ENCODE results near the gene RAPGEF3.

RAPGEF3 gene

GRCh38 chr12:47782372-47782770 lies 23.7 kb upstream of the RAPGEF3 start:
- H3K9me3 ChIP-seq (ENCODE audit: low read depth, low read length) = no peaks in the 10 kb centered on the region
- peaks cover 25% of the 10 kb centered on the region; the same call in 1 of the 2 replicates for H3K36me3 ChIP-seq (ENCODE audit: insufficient read depth, low read length)
- no peak overlapping the region for H3K4me3 ChIP-seq
- no peak overlapping the region for H3K27ac ChIP-seq
- no peak for TF ChIP-seq EZH2 (IDR thresholded peaks at IDR 0.05)
- TF ChIP-seq POLR2AphosphoS5 (IDR thresholded peaks at IDR 0.05; ENCODE audit: borderline replicate concordance, low read depth, low read length) = no peak
- TF ChIP-seq FOXP2 (optimal IDR thresholded peaks at IDR 0.05; ENCODE audit: control extremely low read depth, extremely low read length, insufficient read depth) = no peak
- no peak for DNase-seq (ENCODE audit: low read depth, low spot score)
- H3K9ac ChIP-seq (ENCODE audit: insufficient read length) = no peak overlapping the region

- Histone ChIP-seq H3K9me3 (ENCODE audit: low read depth, low read length) (no peaks in the 10 kb centered on the region), H3K9ac (ENCODE audit: insufficient read length) (no peak overlapping the region), H3K27ac (no peak overlapping the region), H3K4me3 (no peak overlapping the region), H3K36me3 (ENCODE audit: insufficient read depth, low read length) (peaks cover 24% of the 10 kb centered on the region; the same call in 1 of the 2 replicates)
- TF ChIP-seq EZH2 (IDR thresholded peaks at IDR 0.05) (no peak), FOXP2 (optimal IDR thresholded peaks at IDR 0.05; ENCODE audit: control extremely low read depth, extremely low read length, insufficient read depth) (no peak), POLR2AphosphoS5 (IDR thresholded peaks at IDR 0.05; ENCODE audit: borderline replicate concordance, low read depth, low read length) (no peak)
- DNase-seq (ENCODE audit: low read depth, low spot score) = no peak
These were observed 23.0 kb upstream of the RAPGEF3 start for GRCh38 chr12:47781479-47782371.

GRCh38 chr12:47779943-47780504 lies 21.3 kb upstream of the RAPGEF3 start:
- H3K4me3 ChIP-seq = no peak overlapping the region
- H3K9ac ChIP-seq (ENCODE audit: insufficient read length) = no peak overlapping the region
- DNase-seq (ENCODE audit: low read depth, low spot score) = no peak
- no peaks in the 10 kb centered on the region for H3K9me3 ChIP-seq (ENCODE audit: low read depth, low read length)
- no peak overlapping the region for H3K27ac ChIP-seq
- H3K36me3 ChIP-seq (ENCODE audit: insufficient read depth, low read length) = peaks cover 19% of the 10 kb centered on the region; the same call in 1 of the 2 replicates
- TF ChIP-seq POLR2AphosphoS5 (IDR thresholded peaks at IDR 0.05; ENCODE audit: borderline replicate concordance, low read depth, low read length) (no peak), FOXP2 (optimal IDR thresholded peaks at IDR 0.05; ENCODE audit: control extremely low read depth, extremely low read length, insufficient read depth) (no peak), EZH2 (IDR thresholded peaks at IDR 0.05) (no peak)

- H3K36me3 ChIP-seq (ENCODE audit: insufficient read depth, low read length) = peaks cover 13% of the 10 kb centered on the region; the same call in 1 of the 2 replicates
- no peak for TF ChIP-seq FOXP2 (optimal IDR thresholded peaks at IDR 0.05; ENCODE audit: control extremely low read depth, extremely low read length, insufficient read depth)
- no peak for TF ChIP-seq POLR2AphosphoS5 (IDR thresholded peaks at IDR 0.05; ENCODE audit: borderline replicate concordance, low read depth, low read length)
- no peak for TF ChIP-seq EZH2 (IDR thresholded peaks at IDR 0.05)
- H3K9ac ChIP-seq (ENCODE audit: insufficient read length) = no peak overlapping the region
- peak; percentile 67 for DNase-seq (ENCODE audit: low read depth, low spot score)
- no peak overlapping the region for H3K27ac ChIP-seq
- no peak overlapping the region for H3K4me3 ChIP-seq
- H3K9me3 ChIP-seq (ENCODE audit: low read depth, low read length) = no peaks in the 10 kb centered on the region
These were observed 20.7 kb upstream of the RAPGEF3 start for GRCh38 chr12:47779301-47779942.

- no peak for DNase-seq (ENCODE audit: low read depth, low spot score)
- TF ChIP-seq POLR2AphosphoS5 (IDR thresholded peaks at IDR 0.05; ENCODE audit: borderline replicate concordance, low read depth, low read length) (no peak), FOXP2 (optimal IDR thresholded peaks at IDR 0.05; ENCODE audit: control extremely low read depth, extremely low read length, insufficient read depth) (no peak), EZH2 (IDR thresholded peaks at IDR 0.05) (no peak)
- peaks cover 13% of the 10 kb centered on the region; the same call in 1 of the 2 replicates for H3K36me3 ChIP-seq (ENCODE audit: insufficient read depth, low read length)
- no peak overlapping the region for H3K27ac ChIP-seq
- no peak overlapping the region for H3K9ac ChIP-seq (ENCODE audit: insufficient read length)
- H3K4me3 ChIP-seq = no peak overlapping the region
- no peaks in the 10 kb centered on the region for H3K9me3 ChIP-seq (ENCODE audit: low read depth, low read length)
These were observed 20.2 kb upstream of the RAPGEF3 start for GRCh38 chr12:47778881-47779280.

GRCh38 chr12:47777741-47778558 lies 19.3 kb upstream of the RAPGEF3 start:
- Histone ChIP-seq H3K4me3 (no peak overlapping the region), H3K9me3 (ENCODE audit: low read depth, low read length) (no peaks in the 10 kb centered on the region), H3K36me3 (ENCODE audit: insufficient read depth, low read length) (peaks cover 13% of the 10 kb centered on the region; the same call in 1 of the 2 replicates), H3K9ac (ENCODE audit: insufficient read length) (peak overlapping the region; percentile 25), H3K27ac (peak overlapping the region; percentile 59; the same call in 1 of the 2 replicates)
- DNase-seq (ENCODE audit: low read depth, low spot score) = no peak
- no peak for TF ChIP-seq EZH2 (IDR thresholded peaks at IDR 0.05)
- no peak for TF ChIP-seq FOXP2 (optimal IDR thresholded peaks at IDR 0.05; ENCODE audit: control extremely low read depth, extremely low read length, insufficient read depth)
- no peak for TF ChIP-seq POLR2AphosphoS5 (IDR thresholded peaks at IDR 0.05; ENCODE audit: borderline replicate concordance, low read depth, low read length)

- Histone ChIP-seq H3K27ac (peak overlapping the region; percentile 59; the same call in 1 of the 2 replicates), H3K36me3 (ENCODE audit: insufficient read depth, low read length) (peaks cover 7% of the 10 kb centered on the region; the same call in 1 of the 2 replicates), H3K4me3 (no peak overlapping the region), H3K9ac (ENCODE audit: insufficient read length) (peak overlapping the region; percentile 25), H3K9me3 (ENCODE audit: low read depth, low read length) (no peaks in the 10 kb centered on the region)
- no peak for TF ChIP-seq POLR2AphosphoS5 (IDR thresholded peaks at IDR 0.05; ENCODE audit: borderline replicate concordance, low read depth, low read length)
- no peak for TF ChIP-seq FOXP2 (optimal IDR thresholded peaks at IDR 0.05; ENCODE audit: control extremely low read depth, extremely low read length, insufficient read depth)
- DNase-seq (ENCODE audit: low read depth, low spot score) = no peak
These were observed 18.5 kb upstream of the RAPGEF3 start for GRCh38 chr12:47777151-47777550.

All from SK-N-MC (cell line).